Measurements from ENCODE around the gene LARP4B. TPM values are rescaled to one million over a fixed set of nuclear protein-coding genes. Genes with fewer than 3 reads are reported as not detected.

LARP4B gene
- total RNA-seq, 1 donor from 2014 or later, result 78.3 TPM

GRCh38 chr10:784403-785088 is 147.0 kb downstream of the LARP4B start:
- H3K9me3 ChIP-seq, result no peaks in the 10 kb centered on the region
- peak in 1 of 2 donors; percentile 88 for DNase-seq (ENCODE audit: extremely low spot score in 2 of 2)
- TF ChIP-seq POLR2A (IDR thresholded peaks at IDR 0.05) (no peak), POLR2AphosphoS5 (IDR thresholded peaks at IDR 0.05; ENCODE audit: insufficient read depth in 1 of 2, low read depth in 1 of 2) (peak in 1 of 2 donors; percentile 22)
- H3K27me3 ChIP-seq, result no peaks in the 10 kb centered on the region
- H3K36me3 ChIP-seq, result no peaks in the 10 kb centered on the region
- intact Hi-C loops (cut with DNase I), result loop anchor here (10.0 kb wide), 2 partner anchors 210 to 280 kb away; no protein-coding TSS in a partner anchor
- H3K4me1 ChIP-seq, result peaks cover 25% of the 10 kb centered on the region
- H3K27ac ChIP-seq, result no peak overlapping the region
- peak overlapping the region; percentile 11 to 27 for H3K4me3 ChIP-seq

GRCh38 chr10:782751-783648 is 148.5 kb downstream of the LARP4B start:
- no peak overlapping the region for H3K4me3 ChIP-seq
- no peaks in the 10 kb centered on the region for H3K36me3 ChIP-seq
- H3K9me3 ChIP-seq, result no peaks in the 10 kb centered on the region
- DNase-seq (ENCODE audit: extremely low spot score in 2 of 2), result peak; percentile 74 to 77
- no peak overlapping the region for H3K27ac ChIP-seq
- intact Hi-C loops (cut with DNase I), result loop anchor here (10.0 kb wide), 2 partner anchors 208 to 278 kb away; no protein-coding TSS in a partner anchor
- TF ChIP-seq POLR2A (IDR thresholded peaks at IDR 0.05) (no peak), CTCF (IDR thresholded peaks at IDR 0.05) (no peak), POLR2AphosphoS5 (IDR thresholded peaks at IDR 0.05; ENCODE audit: insufficient read depth in 1 of 2, low read depth in 1 of 2) (no peak)
- no peaks in the 10 kb centered on the region for H3K27me3 ChIP-seq
- H3K4me1 ChIP-seq, result peaks cover 10% of the 10 kb centered on the region

- no peaks in the 10 kb centered on the region for H3K27me3 ChIP-seq
- peak in 1 of 2 donors; percentile 79 for DNase-seq (ENCODE audit: extremely low spot score in 2 of 2)
- H3K36me3 ChIP-seq, result no peaks in the 10 kb centered on the region
- H3K9me3 ChIP-seq, result no peaks in the 10 kb centered on the region
- H3K4me3 ChIP-seq, result no peak overlapping the region
- no peak overlapping the region for H3K27ac ChIP-seq
- TF ChIP-seq POLR2A (IDR thresholded peaks at IDR 0.05), result no peak
- no peak for TF ChIP-seq CTCF (IDR thresholded peaks at IDR 0.05)
- no peak for TF ChIP-seq POLR2AphosphoS5 (IDR thresholded peaks at IDR 0.05; ENCODE audit: insufficient read depth in 1 of 2, low read depth in 1 of 2)
- intact Hi-C loops (cut with DNase I), result loop anchor here (10.0 kb wide), 2 partner anchors 206 to 276 kb away; no protein-coding TSS in a partner anchor
- peaks cover 10% of the 10 kb centered on the region for H3K4me1 ChIP-seq
These were observed 150.7 kb downstream of the LARP4B start for GRCh38 chr10:780536-781524.

GRCh38 chr10:778626-779330 is 152.7 kb downstream of the LARP4B start:
- Histone ChIP-seq H3K4me3 (no peak overlapping the region), H3K27ac (no peak overlapping the region), H3K4me1 (no peaks in the 10 kb centered on the region), H3K27me3 (no peaks in the 10 kb centered on the region), H3K9me3 (no peaks in the 10 kb centered on the region), H3K36me3 (no peaks in the 10 kb centered on the region)
- intact Hi-C loops (cut with DNase I), result no loop called here
- TF ChIP-seq POLR2A (IDR thresholded peaks at IDR 0.05), result no peak
- no peak for TF ChIP-seq POLR2AphosphoS5 (IDR thresholded peaks at IDR 0.05; ENCODE audit: insufficient read depth in 1 of 2, low read depth in 1 of 2)
- no peak for TF ChIP-seq CTCF (IDR thresholded peaks at IDR 0.05)
- DNase-seq (ENCODE audit: extremely low spot score in 2 of 2), result peak in 1 of 2 donors; percentile 85

Data from vagina (tissue), 2 donors.